Cardiac fibroblast (primary cell): Measurements from ENCODE around the gene ATP6AP1.

Experiments used
- DNase-seq, 2 donors: peaks; one replicate each; pipeline versions ENCODE4 v3.0.0 to v3.0.0-alpha.2; 2010; ENCODE audit warnings: low read depth in 2 of 2
- H3K4me3 ChIP-seq, 2 donors: replicated peaks in 1 of 2; 1 replicate in 1 of 2; 2 replicates in 1 of 2; pipeline ENCODE4 v1.5.1; 2011; ENCODE audit warnings: low read depth in 2 of 2, low read length in 2 of 2, mild to moderate bottlenecking in 2 of 2, moderate library complexity in 1 of 2
- CTCF ChIP-seq: IDR thresholded peaks from one replicate; pipeline ENCODE4 v1.5.1; 2011; ENCODE audit warnings: low read depth, mild to moderate bottlenecking, low read length, inconsistent platforms

Gene ATP6AP1

DNA sequence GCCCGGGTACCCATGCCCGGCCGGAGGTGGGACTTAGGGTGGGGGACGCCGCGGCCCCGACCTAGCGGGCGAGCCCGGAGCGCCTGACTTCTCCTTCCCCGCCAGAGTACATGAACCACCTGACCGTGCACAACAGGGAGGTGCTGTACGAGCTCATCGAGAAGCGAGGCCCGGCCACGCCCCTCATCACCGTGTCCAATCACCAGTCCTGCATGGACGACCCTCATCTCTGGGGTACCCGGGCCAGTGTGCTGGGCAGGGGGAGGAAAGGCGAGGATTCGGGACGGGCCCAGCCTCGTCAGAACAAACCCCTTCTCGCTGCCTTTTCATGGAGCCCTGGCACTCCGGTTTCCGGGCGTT, 16.5 kb upstream of the ATP6AP1 start:
- H3K4me3 ChIP-seq, result peak overlapping the region; percentile 50 to 68
- peak; percentile 52 to 53 for DNase-seq
- TF ChIP-seq CTCF, result no peak

DNA sequence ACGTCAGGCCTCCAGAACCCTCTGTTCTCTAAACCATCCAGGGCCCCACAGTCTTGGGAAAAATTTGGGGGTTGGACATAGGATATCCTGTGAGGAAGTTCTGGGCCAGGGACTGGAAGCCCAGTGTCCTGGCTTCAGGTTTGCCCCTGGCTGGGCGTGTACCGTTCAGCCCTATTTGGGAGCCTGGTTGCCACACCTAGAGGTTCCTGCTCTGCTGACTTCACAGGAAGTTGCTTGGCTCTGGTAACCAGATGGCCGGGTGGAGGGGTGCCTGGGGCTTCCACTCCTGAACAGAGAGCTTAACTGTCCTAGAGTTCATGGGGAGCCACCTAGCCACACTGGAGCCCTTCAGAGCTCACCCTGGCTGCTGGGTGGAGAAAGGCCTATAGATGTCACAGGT, 16.0 kb upstream of the ATP6AP1 start:
- TF ChIP-seq CTCF, result no peak
- H3K4me3 ChIP-seq, result peak overlapping the region; percentile 50 to 68
- DNase-seq, result peak; percentile 13 to 17

- H3K4me3 ChIP-seq, result no peak overlapping the region
Observed at GRCh38 chrX:154413142-154413541, 15.3 kb upstream of the ATP6AP1 start.

DNA sequence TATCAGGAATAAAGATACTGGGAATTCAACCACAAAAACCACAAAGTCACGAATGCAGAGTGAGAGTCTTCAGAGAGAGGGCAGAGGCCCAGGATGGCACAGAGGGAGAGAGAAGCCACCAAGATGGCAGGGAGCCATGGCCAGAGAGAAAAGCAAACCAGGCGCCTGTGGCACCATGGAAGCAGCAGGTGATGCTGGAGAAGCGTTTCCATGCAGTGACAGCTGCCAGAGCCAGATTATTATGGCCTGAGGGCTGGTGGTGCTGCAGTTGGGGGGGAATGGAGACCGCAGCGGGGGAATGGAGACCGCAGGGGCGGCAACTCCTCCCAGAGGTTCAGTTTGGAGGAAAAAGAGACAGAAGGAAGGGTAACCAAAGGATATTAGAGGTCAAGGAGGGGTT, 11.3 kb upstream of the ATP6AP1 start:
- TF ChIP-seq CTCF, result no peak
- DNase-seq, result no peak
- H3K4me3 ChIP-seq, result no peak overlapping the region

More at GRCh38 chrX:154413142-154413541, 15.3 kb upstream of the ATP6AP1 start:
- no peak for TF ChIP-seq CTCF
- no peak for DNase-seq

- DNase-seq, result no peak
- no peak for TF ChIP-seq CTCF
- H3K4me3 ChIP-seq, result no peak overlapping the region
Observed at GRCh38 chrX:154419189-154419588, 9.3 kb upstream of the ATP6AP1 start.

GRCh38 chrX:154419688-154420401, 8.6 kb upstream of the ATP6AP1 start:
- DNase-seq, result no peak
- TF ChIP-seq CTCF, result no peak
- H3K4me3 ChIP-seq, result no peak overlapping the region

DNA sequence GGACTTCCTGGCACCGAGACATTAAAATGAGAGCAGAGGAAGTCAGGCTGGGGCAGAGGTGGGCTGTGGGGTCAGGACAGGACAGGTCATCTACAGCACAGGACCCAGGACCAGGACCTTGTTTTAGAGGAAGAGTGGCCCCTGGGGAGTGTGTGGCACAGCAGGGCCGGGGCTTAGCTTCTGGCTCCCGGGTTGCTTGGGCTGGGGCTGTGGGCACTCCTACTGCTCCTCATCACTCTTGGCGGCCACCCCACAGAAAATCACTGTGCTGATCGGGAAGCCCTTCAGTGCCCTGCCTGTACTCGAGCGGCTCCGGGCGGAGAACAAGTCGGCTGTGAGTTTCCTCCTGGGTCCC, 8.1 kb upstream of the ATP6AP1 start:
- DNase-seq, result no peak
- TF ChIP-seq CTCF, result no peak
- H3K4me3 ChIP-seq, result no peak overlapping the region
